H1 (cell line): ENCODE results near the gene PCYT1A. TPM values are rescaled to one million over a fixed set of nuclear protein-coding genes. Genes with fewer than 3 reads are reported as not detected.

Experiments used
- CTCF ChIA-PET: fragments of 300-600 bp; sonication (Branson Sonifier 250); formaldehyde crosslinking; loops from one replicate; lab custom pipeline; 2021; ENCODE audit not compliant: partially characterized antibody; lab: Charles Lee
- POLR2A ChIA-PET: fragments of 300-600 bp; sonication (Branson Sonifier 250); formaldehyde crosslinking; loops from one replicate; lab custom pipeline; 2021; ENCODE audit warnings: inconsistent platforms; ENCODE audit not compliant: partially characterized antibody; lab: Charles Lee
- DNase-seq, 2 experiments: peaks; one replicate each; pipeline versions ENCODE4 v3.0.0 to v3.0.0-alpha.2; 2010 to 2022; ENCODE audit warnings: low spot score in 2 of 2, low read depth in 1 of 2, mixed read lengths in 1 of 2
- FAIRE-seq: peaks from 2 replicates; lab custom pipeline; 2011; peaks lifted over from hg19 to GRCh38; lab: Jason Lieb, UNC
- H2AFZ ChIP-seq: 2 replicates; pipeline ENCODE4 v1.8.1; 2012; ENCODE audit warnings: low read length, inconsistent platforms
- H2AK5ac ChIP-seq: 2 replicates; pipeline ENCODE4 v1.6.1; 2013; ENCODE audit warnings: low read depth, low read length
- H2BK120ac ChIP-seq: replicated peaks from 2 replicates; pipeline ENCODE3; 2013; ENCODE audit warnings: low read depth, low read length, inconsistent platforms
- H2BK12ac ChIP-seq: 2 replicates; pipeline ENCODE4 v1.6.1; 2013; ENCODE audit warnings: low read depth, low read length
- H2BK15ac ChIP-seq: 2 replicates; pipeline ENCODE4 v1.6.1; 2013; ENCODE audit warnings: low read length
- H2BK20ac ChIP-seq: 2 replicates; pipeline ENCODE4 v1.6.1; 2013; ENCODE audit warnings: low read length
- H2BK5ac ChIP-seq: 2 replicates; pipeline ENCODE4 v1.6.1; 2013; ENCODE audit warnings: low read depth, low read length
- H3K14ac ChIP-seq: 2 replicates; pipeline ENCODE4 v1.6.1; 2013; ENCODE audit warnings: inconsistent platforms; ENCODE audit not compliant: insufficient read length
- H3K18ac ChIP-seq: 2 replicates; pipeline ENCODE4 v1.6.1; 2013; ENCODE audit warnings: low read length; ENCODE audit errors: extremely low read depth
- H3K23ac ChIP-seq: 2 replicates; pipeline ENCODE4 v1.6.1; 2013; ENCODE audit warnings: inconsistent platforms; ENCODE audit not compliant: insufficient read length
- H3K23me2 ChIP-seq: 2 replicates; pipeline ENCODE4 v1.6.1; 2013; ENCODE audit warnings: low read depth, low read length
- H3K27ac ChIP-seq: 2 replicates; pipeline ENCODE4 v1.6.1; 2011; ENCODE audit warnings: low read depth, low read length, inconsistent platforms
- H3K27me3 ChIP-seq, 4 experiments: replicated peaks in 1 of 4; 1 replicate in 1 of 4; 2 replicates in 3 of 4; pipeline versions ENCODE4 v1.6.1 to v1.8.1; 2011 to 2013; ENCODE audit warnings: low read length in 3 of 4, mild to moderate bottlenecking in 3 of 4, inconsistent platforms in 2 of 4, mixed read lengths in 2 of 4, moderate library complexity in 1 of 4; ENCODE audit not compliant: control insufficient read depth in 3 of 4, insufficient read depth in 3 of 4; ENCODE audit errors: extremely low read depth in 1 of 4
- H3K36me3 ChIP-seq, 4 experiments: 2 replicates each; pipeline versions ENCODE4 v1.6.1 to v1.8.1; 2011 to 2013; ENCODE audit warnings: mild to moderate bottlenecking in 4 of 4, low read length in 3 of 4, moderate library complexity in 2 of 4, control low read depth in 1 of 4, inconsistent platforms in 1 of 4; ENCODE audit not compliant: insufficient read depth in 4 of 4, control insufficient read depth in 2 of 4
- H3K4ac ChIP-seq: replicated peaks from 2 replicates; pipeline ENCODE3; 2013; ENCODE audit warnings: low read length, low read depth, mixed read lengths, inconsistent platforms; ENCODE audit not compliant: insufficient read length
- H3K4me1 ChIP-seq, 4 experiments: replicated peaks in 1 of 4; 1 replicate in 1 of 4; 2 replicates in 3 of 4; pipeline versions ENCODE4 v1.6.1 to v1.8.1; 2011 to 2013; ENCODE audit warnings: low read length in 3 of 4, inconsistent platforms in 2 of 4, mixed read lengths in 1 of 4; ENCODE audit not compliant: insufficient read depth in 4 of 4, control insufficient read depth in 3 of 4
- H3K4me2 ChIP-seq, 2 experiments: 2 replicates each; pipeline versions ENCODE4 v1.6.1 to v1.8.1; 2011 to 2013; ENCODE audit warnings: low read depth in 2 of 2, low read length in 2 of 2, control low read depth in 1 of 2, inconsistent platforms in 1 of 2, mild to moderate bottlenecking in 1 of 2; ENCODE audit not compliant: insufficient read depth in 1 of 2
- H3K4me3 ChIP-seq, 4 experiments: fragments of 200-600, 300-600 bp in 1 of 4; sonication (generic), shearing (Covaris generic), sonication (Bioruptor Twin) in 1 of 4; 2 replicates each; pipeline versions ENCODE4 v1.5.1 to v1.8.1; 2011 to 2016; ENCODE audit warnings: low read length in 4 of 4, low read depth in 3 of 4, control low read depth in 2 of 4, inconsistent platforms in 2 of 4, mild to moderate bottlenecking in 2 of 4, mixed read lengths in 1 of 4, moderate library complexity in 1 of 4; ENCODE audit not compliant: insufficient read depth in 2 of 4; ENCODE audit errors: extremely low read depth in 1 of 4
- H3K56ac ChIP-seq: replicated peaks from 2 replicates; pipeline ENCODE3; 2013; ENCODE audit warnings: low read depth, mild to moderate bottlenecking, mixed read lengths, low read length, inconsistent platforms; ENCODE audit not compliant: insufficient read length
- H3K79me1 ChIP-seq: 2 replicates; pipeline ENCODE4 v1.6.1; 2013; ENCODE audit warnings: low read depth, low read length, control low read depth
- H3K79me2 ChIP-seq, 2 experiments: 2 replicates each; pipeline versions ENCODE4 v1.6.1 to v1.8.1; 2012 to 2013; ENCODE audit warnings: low read length in 2 of 2, mild to moderate bottlenecking in 2 of 2, inconsistent platforms in 1 of 2; ENCODE audit not compliant: insufficient read depth in 2 of 2, control insufficient read depth in 1 of 2
- H3K9ac ChIP-seq, 4 experiments: replicated peaks in 1 of 4; 1 replicate in 1 of 4; 2 replicates in 3 of 4; pipeline versions ENCODE4 v1.6.1 to v1.8.1; 2011 to 2013; ENCODE audit warnings: low read depth in 3 of 4, low read length in 3 of 4, control low read depth in 2 of 4, mild to moderate bottlenecking in 2 of 4, moderate library complexity in 2 of 4, inconsistent platforms in 1 of 4; ENCODE audit errors: extremely low read depth in 1 of 4
- H3K9me3 ChIP-seq, 2 experiments: 2 replicates each; pipeline versions ENCODE4 v1.6.1 to v1.8.1; 2012 to 2013; ENCODE audit warnings: mild to moderate bottlenecking in 2 of 2, moderate library complexity in 2 of 2, control low read depth in 1 of 2, inconsistent platforms in 1 of 2, low read depth in 1 of 2, low read length in 1 of 2, mixed read lengths in 1 of 2; ENCODE audit not compliant: insufficient read depth in 2 of 2
- H4K20me1 ChIP-seq, 2 experiments: replicated peaks in 1 of 2; 2 replicates each; pipeline versions ENCODE3 to v1.8.1; 2011 to 2013; ENCODE audit warnings: inconsistent platforms in 2 of 2, low read length in 2 of 2, mild to moderate bottlenecking in 1 of 2; ENCODE audit not compliant: insufficient read depth in 2 of 2, control insufficient read depth in 1 of 2
- H4K5ac ChIP-seq: 2 replicates; pipeline ENCODE4 v1.6.1; 2013; ENCODE audit warnings: low read length, low read depth, mixed read lengths, inconsistent platforms; ENCODE audit not compliant: insufficient read length
- H4K8ac ChIP-seq: 2 replicates; pipeline ENCODE4 v1.8.0; 2013; ENCODE audit warnings: mild to moderate bottlenecking, moderate library complexity, low read length, inconsistent platforms; ENCODE audit not compliant: insufficient read depth; ENCODE audit errors: extremely low read depth
- H4K91ac ChIP-seq: replicated peaks from 2 replicates; pipeline ENCODE3; 2013; ENCODE audit warnings: low read length, mixed read lengths, inconsistent platforms; ENCODE audit not compliant: insufficient read length
- CBX8 ChIP-seq: fragments of 300-800, 300-1000 bp; sonication (generic); IDR thresholded peaks from 2 replicates; pipeline ENCODE4 v1.7.1; 2016; ENCODE audit warnings: low read depth, low read length, borderline replicate concordance
- EZH2 ChIP-seq: fragments of 200-600 bp; sonication (generic); IDR thresholded peaks from 2 replicates; pipeline ENCODE4 v1.7.1; 2012; ENCODE audit warnings: low read depth, mild to moderate bottlenecking, moderate library complexity, low read length, inconsistent platforms; ENCODE audit not compliant: severe bottlenecking
- SAP30 ChIP-seq: fragments of 300-600 bp; sonication (generic); IDR thresholded peaks from 2 replicates; pipeline ENCODE4 v1.7.1; 2012; ENCODE audit warnings: low read length, moderate library complexity, mild to moderate bottlenecking, inconsistent platforms; ENCODE audit not compliant: insufficient read depth, insufficient replicate concordance
- TBP ChIP-seq: IDR thresholded peaks from 2 replicates; pipeline ENCODE4 v1.6.1; 2011; ENCODE audit warnings: low read depth, low read length, improper control_type of control experiment
- WGBS, 2 experiments: shearing (Covaris generic) in 1 of 2; methylation state at CpG; one replicate each; pipeline versions ENCODE4 v1.1.6 to v1.1.7; 2013 to 2015; ENCODE audit warnings: low lambda C conversion rate in 2 of 2, mixed read lengths in 2 of 2, inconsistent platforms in 1 of 2, low coverage in 1 of 2, missing lambda C conversion rate in 1 of 2; ENCODE audit not compliant: insufficient replicate concordance in 2 of 2, insufficient coverage in 1 of 2, insufficient read length in 1 of 2; ENCODE audit errors: extremely low coverage in 1 of 2, missing lambda C conversion rate in 1 of 2; 5-methylcytosine and 5-hydroxymethylcytosine counted together
- polyA plus RNA-seq, 7 experiments: library from polyadenylated mRNA; depleted of rRNA in 3 of 7; stranded (reverse) in 5 of 7; unstranded in 2 of 7; fragments of >200 nt in 5 of 7; fragments of 200-250 nt in 2 of 7; gene quantifications; 1 replicate in 5 of 7; 2 replicates in 1 of 7; 4 replicates in 1 of 7; pipeline versions ENCODE4 v1.2.1 to v1.2.3, GENCODE V29; 2011 to 2013; ENCODE audit warnings: missing spikeins in 2 of 7, mixed read lengths in 2 of 7
- total RNA-seq: library from RNA; stranded (reverse); fragmentation: NEBNext Ultra II Directional; extraction: Animal tissue kit (Norgen Biotek cat#: 25700); gene quantifications from 2 replicates; pipeline ENCODE4 v1.2.1, GENCODE V29; 2021

PCYT1A gene
- total and polyA plus RNA-seq, 2 of the 8 experiments (the other 6 are each of a cell fraction or from before 2014, with no cell fraction given), result 19.9 to 31.8 TPM

DNA sequence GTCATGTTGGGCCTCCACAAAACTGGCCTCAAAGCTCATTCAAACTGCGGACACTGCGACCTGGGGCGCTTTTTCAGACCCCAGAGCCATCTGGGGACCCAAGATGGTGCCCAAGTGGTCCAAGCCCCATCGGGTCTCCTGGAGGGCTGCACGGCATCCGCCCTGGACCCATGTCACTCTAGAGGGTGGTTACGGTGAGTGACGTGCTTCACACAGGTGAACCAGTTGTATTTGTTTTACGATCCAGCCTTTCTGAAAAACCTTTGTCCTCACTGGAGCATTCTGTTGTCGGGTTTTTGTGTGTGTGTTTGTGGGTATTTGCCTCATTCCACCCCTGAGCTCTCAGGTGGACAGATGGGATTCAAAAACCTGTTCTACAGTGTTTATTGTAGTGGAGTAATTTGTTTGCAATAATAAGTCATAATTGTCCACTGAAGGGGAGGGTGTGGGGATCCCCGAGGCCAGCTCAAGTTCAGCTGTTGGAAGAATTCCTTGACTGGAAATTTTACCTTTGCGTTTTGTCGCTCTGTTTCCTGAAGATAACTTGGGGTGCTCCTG is 69.3 kb downstream of the PCYT1A start:
- no peak overlapping the region for H3K27ac ChIP-seq
- no peak overlapping the region for H2BK120ac ChIP-seq
- FAIRE-seq (no peak), DNase-seq (no peak)
- no peaks in the 10 kb centered on the region for H3K79me1 ChIP-seq
- no peaks in the 10 kb centered on the region for H3K79me2 ChIP-seq
- H3K4me3 ChIP-seq, result no peak overlapping the region
- no peaks in the 10 kb centered on the region for H3K36me3 ChIP-seq
- no peak overlapping the region for H3K9ac ChIP-seq
- H3K23ac ChIP-seq, result no peak overlapping the region
- ChIA-PET POLR2A (interaction anchor here (0.6 to 3.9 kb wide), 2 partner anchors 10 to 126 kb away, joined by 3 to 15 read pairs; no protein-coding TSS in a partner anchor), CTCF (interaction anchor here (1.1 to 1.5 kb wide), 2 partner anchors 144 to 192 kb away, joined by 3 to 4 read pairs; no protein-coding TSS in a partner anchor)
- TF ChIP-seq TBP (no peak), EZH2 (no peak), CBX8 (no peak), SAP30 (no peak)
- H2BK5ac ChIP-seq, result no peak overlapping the region
- no peak overlapping the region for H4K8ac ChIP-seq
- H3K56ac ChIP-seq, result no peak overlapping the region
- no peak overlapping the region for H3K4me2 ChIP-seq
- H4K5ac ChIP-seq, result no peak overlapping the region
- no peaks in the 10 kb centered on the region for H4K20me1 ChIP-seq
- no peaks in the 10 kb centered on the region for H3K27me3 ChIP-seq
- no peak overlapping the region for H4K91ac ChIP-seq
- peaks cover 2% of the 10 kb centered on the region; the same call in 1 of the 2 replicates for H3K23me2 ChIP-seq
- WGBS, 2 experiments, result 90% methylated on average over 13 of the region's 13 CpGs; no CpG with 5 or more reads in 1 of the 2 experiments
- no peak overlapping the region for H2BK12ac ChIP-seq
- no peaks in the 10 kb centered on the region for H3K9me3 ChIP-seq
- H2BK20ac ChIP-seq, result no peak overlapping the region
- H3K18ac ChIP-seq, result no peak overlapping the region
- no peak overlapping the region for H3K14ac ChIP-seq
- H2AK5ac ChIP-seq, result no peak overlapping the region
- no peak overlapping the region for H3K4ac ChIP-seq
- H3K4me1 ChIP-seq, result peaks cover 0 to 19% (median 11%) of the 10 kb centered on the region in 4 experiments; a peak in 6 of 7 replicates
- no peak overlapping the region for H2AFZ ChIP-seq
- no peak overlapping the region for H2BK15ac ChIP-seq
